ENCODE measurements around the gene HSPA1A.

- TF ChIP-seq CTCF (IDR thresholded peaks at IDR 0.05) (no peak), POLR2A (IDR thresholded peaks at IDR 0.05) (no peak)
Measured at GRCh38 chr6:31784098-31784925, 31.0 kb upstream of the HSPA1A start.

All from adrenal gland (tissue), 5 donors.